NCI-H187 treated with DMSO at 0.1 percent for 48 hours (cell line): ENCODE data around the gene GALNT10.
"Not testable (repeated sequence)": the region's sequence is repeated elsewhere in the genome, so short reads cannot be mapped to it uniquely, and the experiment has no call there.

Source experiments
- DNase-seq: peaks from one replicate; lab custom pipeline; 2025; lab: John Stamatoyannopoulos, UW

The GALNT10 gene

GRCh38 chr5:154190595-154191304 is at the start of gene GALNT10:
GALNT10 (plus strand) TSS chr5:154190733; CDS start chr5:154190867, 134 bp downstream.
- no peak for DNase-seq

- no peak for DNase-seq
Measured at GRCh38 chr5:154141745-154142221, 48.8 kb upstream of the GALNT10 start.

GRCh38 chr5:154143211-154143641 is 47.3 kb upstream of the GALNT10 start:
- no peak for DNase-seq

GRCh38 chr5:154145268-154145667 is 45.3 kb upstream of the GALNT10 start:
- DNase-seq: no peak

- DNase-seq: no peak
Measured at GRCh38 chr5:154146409-154146808, 44.1 kb upstream of the GALNT10 start.

GRCh38 chr5:154147666-154148065 is 42.9 kb upstream of the GALNT10 start:
- no peak for DNase-seq

- DNase-seq: not testable (repeated sequence)
Measured at GRCh38 chr5:154150471-154150870, 40.1 kb upstream of the GALNT10 start.

- no peak for DNase-seq
Measured at GRCh38 chr5:154157483-154158378, 32.8 kb upstream of the GALNT10 start.

GRCh38 chr5:154158379-154158737 is 32.2 kb upstream of the GALNT10 start:
- DNase-seq: no peak

- no peak for DNase-seq
Measured at GRCh38 chr5:154159343-154159742, 31.2 kb upstream of the GALNT10 start.

GRCh38 chr5:154162539-154163151 is 27.9 kb upstream of the GALNT10 start:
- peak; percentile 79 for DNase-seq

- no peak for DNase-seq
Measured at GRCh38 chr5:154163327-154164248, 26.9 kb upstream of the GALNT10 start.

GRCh38 chr5:154164249-154164581 is 26.3 kb upstream of the GALNT10 start:
- no peak for DNase-seq

GRCh38 chr5:154165886-154166285 is 24.6 kb upstream of the GALNT10 start:
- no peak for DNase-seq

GRCh38 chr5:154166901-154167791 is 23.4 kb upstream of the GALNT10 start:
- DNase-seq: no peak

- DNase-seq: no peak
Measured at GRCh38 chr5:154168395-154168794, 22.1 kb upstream of the GALNT10 start.

GRCh38 chr5:154172785-154173184 is 17.7 kb upstream of the GALNT10 start:
- DNase-seq: no peak

GRCh38 chr5:154174091-154174490 is 16.4 kb upstream of the GALNT10 start:
- no peak for DNase-seq

GRCh38 chr5:154176181-154176580 is 14.4 kb upstream of the GALNT10 start:
- DNase-seq: no peak

GRCh38 chr5:154178661-154179060 is 11.9 kb upstream of the GALNT10 start:
- DNase-seq: no peak
